Loucy (cell line): ENCODE measurements around the gene ASZ1.

ENCODE experiments used
- H2AFZ ChIP-seq: fragments of 200-600 bp; sonication (generic); 2 replicates; pipeline ENCODE4 v1.6.0; 2016; ENCODE audit warnings: antibody characterized with exemption, mild to moderate bottlenecking, low read length, moderate library complexity
- H3F3A ChIP-seq: fragments of 200-600 bp; 2 replicates; pipeline ENCODE4 v1.6.0; 2016; ENCODE audit warnings: antibody characterized with exemption, low read depth, mild to moderate bottlenecking
- H3K27me3 ChIP-seq: fragments of 200-600 bp; sonication (generic); 2 replicates; pipeline ENCODE4 v1.6.1; 2014; ENCODE audit warnings: low read length, mild to moderate bottlenecking; ENCODE audit not compliant: insufficient read depth, poor library complexity, severe bottlenecking
- H3K36me3 ChIP-seq: fragments of 200-600 bp; sonication (generic); 2 replicates; pipeline ENCODE4 v1.6.1; 2016; ENCODE audit warnings: low read length; ENCODE audit not compliant: insufficient read depth
- H3K4me1 ChIP-seq: fragments of 200-600 bp; sonication (generic); 2 replicates; pipeline ENCODE4 v1.5.1; 2014; ENCODE audit warnings: low read length, mild to moderate bottlenecking; ENCODE audit not compliant: insufficient read depth, poor library complexity, severe bottlenecking
- H3K4me2 ChIP-seq: fragments of 200-600 bp; sonication (generic); 2 replicates; pipeline ENCODE4 v1.6.0; 2014; ENCODE audit warnings: antibody characterized with exemption, low read length, low read depth, mild to moderate bottlenecking; ENCODE audit not compliant: poor library complexity, severe bottlenecking
- H3K4me3 ChIP-seq: fragments of 200-600 bp; sonication (generic); 2 replicates; pipeline ENCODE4 v1.5.1; 2014; ENCODE audit warnings: low read length, mild to moderate bottlenecking, mixed read lengths; ENCODE audit not compliant: poor library complexity, severe bottlenecking
- H3K79me2 ChIP-seq: fragments of 200-600 bp; sonication (generic); 2 replicates; pipeline ENCODE4 v1.6.1; 2014; ENCODE audit warnings: low read length; ENCODE audit not compliant: insufficient read depth
- H3K9ac ChIP-seq: fragments of 200-600 bp; sonication (generic); 2 replicates; pipeline ENCODE4 v1.6.0; 2014; ENCODE audit warnings: mild to moderate bottlenecking, low read depth, low read length, moderate library complexity; ENCODE audit not compliant: poor library complexity, severe bottlenecking
- H3K9me2 ChIP-seq: fragments of 200-600 bp; sonication (generic); replicated peaks from 2 replicates; pipeline ENCODE4 v1.6.1; 2016; ENCODE audit warnings: low read depth, low read length, mixed read lengths
- H3K9me3 ChIP-seq: fragments of 200-600 bp; sonication (generic); 2 replicates; pipeline ENCODE4 v1.6.1; 2014; ENCODE audit warnings: mild to moderate bottlenecking, antibody characterized with exemption, low read length, low read depth; ENCODE audit not compliant: insufficient read depth
- H4K20me1 ChIP-seq: fragments of 200-600 bp; sonication (generic); 2 replicates; pipeline ENCODE4 v1.6.0; 2014; ENCODE audit warnings: antibody characterized with exemption, low read length, mild to moderate bottlenecking; ENCODE audit not compliant: insufficient read depth, poor library complexity, severe bottlenecking
- CTCF ChIP-seq: fragments of 200-600 bp; sonication (generic); conservative IDR thresholded peaks from 2 replicates; pipeline ENCODE4 v1.5.1; 2014; ENCODE audit warnings: mild to moderate bottlenecking, antibody characterized with exemption, low read length
- EZH2phosphoT487 ChIP-seq: fragments of 200-600 bp; IDR thresholded peaks from 2 replicates; pipeline ENCODE4 v1.6.1; 2018; ENCODE audit warnings: antibody characterized with exemption, mild to moderate bottlenecking, moderate library complexity, borderline replicate concordance

ASZ1 gene

GRCh38 chr7:117384688-117385362, 42.5 kb downstream of the ASZ1 start:
- no peaks in the 10 kb centered on the region for H3K9me3 ChIP-seq
- no peaks in the 10 kb centered on the region for H3K36me3 ChIP-seq
- no peak overlapping the region for H2AFZ ChIP-seq
- H3K9me2 ChIP-seq, result no peaks in the 10 kb centered on the region
- H3K9ac ChIP-seq, result no peak overlapping the region
- H3K79me2 ChIP-seq, result no peaks in the 10 kb centered on the region
- H3K27me3 ChIP-seq, result no peaks in the 10 kb centered on the region
- peak overlapping the region; percentile 50 for H3K4me2 ChIP-seq
- no peak overlapping the region for H3K4me3 ChIP-seq
- no peaks in the 10 kb centered on the region for H3F3A ChIP-seq
- TF ChIP-seq EZH2phosphoT487, result no peak
- TF ChIP-seq CTCF, result no peak
- no peaks in the 10 kb centered on the region for H3K4me1 ChIP-seq
- no peaks in the 10 kb centered on the region for H4K20me1 ChIP-seq

GRCh38 chr7:117383483-117384189, 43.7 kb downstream of the ASZ1 start:
- no peak overlapping the region for H3K9ac ChIP-seq
- H4K20me1 ChIP-seq, result no peaks in the 10 kb centered on the region
- no peaks in the 10 kb centered on the region for H3F3A ChIP-seq
- H3K4me2 ChIP-seq, result no peak overlapping the region
- H2AFZ ChIP-seq, result no peak overlapping the region
- H3K36me3 ChIP-seq, result no peaks in the 10 kb centered on the region
- H3K9me2 ChIP-seq, result no peaks in the 10 kb centered on the region
- H3K9me3 ChIP-seq, result no peaks in the 10 kb centered on the region
- H3K4me1 ChIP-seq, result no peaks in the 10 kb centered on the region
- TF ChIP-seq CTCF (no peak), EZH2phosphoT487 (no peak)
- no peak overlapping the region for H3K4me3 ChIP-seq
- no peaks in the 10 kb centered on the region for H3K27me3 ChIP-seq
- H3K79me2 ChIP-seq, result no peaks in the 10 kb centered on the region

- Histone ChIP-seq H4K20me1 (no peaks in the 10 kb centered on the region), H3K9ac (no peak overlapping the region), H2AFZ (no peak overlapping the region), H3K4me3 (no peak overlapping the region), H3K4me2 (no peak overlapping the region), H3K9me3 (no peaks in the 10 kb centered on the region), H3K79me2 (no peaks in the 10 kb centered on the region), H3F3A (no peaks in the 10 kb centered on the region), H3K36me3 (no peaks in the 10 kb centered on the region), H3K9me2 (no peaks in the 10 kb centered on the region), H3K27me3 (no peaks in the 10 kb centered on the region), H3K4me1 (no peaks in the 10 kb centered on the region)
- TF ChIP-seq CTCF (no peak), EZH2phosphoT487 (no peak)
These were observed 44.2 kb downstream of the ASZ1 start for GRCh38 chr7:117383046-117383445.
